ENCODE measurements around the gene CWF19L1. TPM values are rescaled to one million over a fixed set of nuclear protein-coding genes. Genes with fewer than 3 reads are reported as not detected.
"Not testable (repeated sequence)": the region's sequence is repeated elsewhere in the genome, so short reads cannot be mapped to it uniquely, and the experiment has no call there.

Gene CWF19L1
- total RNA-seq, 1 experiment from 2014 or later: 28.1 TPM

GRCh38 chr10:100282907-100283306, 15.5 kb upstream of the CWF19L1 start (continued):
- TF ChIP-seq PRDM15 (CRISPR knock-in tag; IDR thresholded peaks at IDR 0.05) (no peak), ZNF317 (CRISPR knock-in tag; IDR thresholded peaks at IDR 0.05; ENCODE audit: borderline replicate concordance, low read depth) (no peak), ZNF671 (CRISPR knock-in tag; IDR thresholded peaks at IDR 0.05) (no peak)

- H3K9me3 Mint-ChIP-seq; H3K27me3 Mint-ChIP-seq (ENCODE audit: low read depth); H3K27ac Mint-ChIP-seq; POLR2A ChIA-PET; ATAC-seq; H3K4me1 Mint-ChIP-seq; H3K4me3 Mint-ChIP-seq; CTCF ChIA-PET; DNase-seq (ENCODE audit: low spot score): not testable (repeated sequence)
- peaks cover 49% of the 10 kb centered on the region for H3K36me3 Mint-ChIP-seq
Observed at GRCh38 chr10:100276971-100277370, 9.5 kb upstream of the CWF19L1 start.

- DNase-seq (ENCODE audit: low spot score) (no peak), ATAC-seq (no peak)
- no peaks in the 10 kb centered on the region for H3K27me3 Mint-ChIP-seq (ENCODE audit: low read depth)
- peak overlapping the region; percentile 55 for H3K4me3 Mint-ChIP-seq
- POLR2A ChIA-PET: interaction anchor here (0.7 kb wide), 1 partner anchor 1709 kb away, joined by 3 read pairs; no protein-coding TSS in a partner anchor
- no peaks in the 10 kb centered on the region for H3K9me3 Mint-ChIP-seq
- H3K4me1 Mint-ChIP-seq: peaks cover 8% of the 10 kb centered on the region
- TF ChIP-seq ZBTB21 (CRISPR knock-in tag; IDR thresholded peaks at IDR 0.05; ENCODE audit: borderline replicate concordance) (no peak), NFE2L1 (CRISPR knock-in tag; IDR thresholded peaks at IDR 0.05) (no peak), TP53 (CRISPR knock-in tag; IDR thresholded peaks at IDR 0.05) (no peak), TCF7 (CRISPR knock-in tag; IDR thresholded peaks at IDR 0.05; ENCODE audit: low read depth) (no peak), ZNF423 (CRISPR knock-in tag; IDR thresholded peaks at IDR 0.05) (no peak), HMGA2 (CRISPR knock-in tag; IDR thresholded peaks at IDR 0.05) (no peak), ZNF425 (CRISPR knock-in tag; conservative IDR thresholded peaks at IDR 0.05) (no peak), E2F5 (CRISPR knock-in tag; IDR thresholded peaks at IDR 0.05) (no peak), MYBL2 (CRISPR knock-in tag; IDR thresholded peaks at IDR 0.05) (no peak)
- no peak overlapping the region for H3K27ac Mint-ChIP-seq
- H3K36me3 Mint-ChIP-seq: peaks cover 6% of the 10 kb centered on the region; the same call in 1 of the 2 replicates
- CTCF ChIA-PET: no interaction called here
Observed at GRCh38 chr10:100265821-100266485, 1.5 kb downstream of the CWF19L1 start.

GRCh38 chr10:100254191-100254590, 13.2 kb downstream of the CWF19L1 start:
- ATAC-seq (no peak), DNase-seq (ENCODE audit: low spot score) (no peak)
- peaks cover 61% of the 10 kb centered on the region for H3K36me3 Mint-ChIP-seq
- H3K4me3 Mint-ChIP-seq: no peak overlapping the region
- H3K4me1 Mint-ChIP-seq: no peaks in the 10 kb centered on the region
- POLR2A ChIA-PET: no interaction called here
- H3K27ac Mint-ChIP-seq: no peak overlapping the region
- H3K27me3 Mint-ChIP-seq (ENCODE audit: low read depth): no peaks in the 10 kb centered on the region
- no peaks in the 10 kb centered on the region for H3K9me3 Mint-ChIP-seq
- CTCF ChIA-PET: no interaction called here
- TF ChIP-seq ATF2 (CRISPR knock-in tag; IDR thresholded peaks at IDR 0.05; ENCODE audit: borderline replicate concordance, low read depth) (no peak), ZNF416 (CRISPR knock-in tag; IDR thresholded peaks at IDR 0.05) (no peak), USF1 (CRISPR knock-in tag; IDR thresholded peaks at IDR 0.05) (no peak), FOXP4 (CRISPR knock-in tag; IDR thresholded peaks at IDR 0.05) (no peak), NR1H2 (CRISPR knock-in tag; IDR thresholded peaks at IDR 0.05) (no peak), MAX (CRISPR knock-in tag; IDR thresholded peaks at IDR 0.05) (no peak), FOXP1 (CRISPR knock-in tag; IDR thresholded peaks at IDR 0.05; ENCODE audit: borderline replicate concordance) (no peak)
